Measurements from ENCODE around the gene CISH.

CISH gene

DNA sequence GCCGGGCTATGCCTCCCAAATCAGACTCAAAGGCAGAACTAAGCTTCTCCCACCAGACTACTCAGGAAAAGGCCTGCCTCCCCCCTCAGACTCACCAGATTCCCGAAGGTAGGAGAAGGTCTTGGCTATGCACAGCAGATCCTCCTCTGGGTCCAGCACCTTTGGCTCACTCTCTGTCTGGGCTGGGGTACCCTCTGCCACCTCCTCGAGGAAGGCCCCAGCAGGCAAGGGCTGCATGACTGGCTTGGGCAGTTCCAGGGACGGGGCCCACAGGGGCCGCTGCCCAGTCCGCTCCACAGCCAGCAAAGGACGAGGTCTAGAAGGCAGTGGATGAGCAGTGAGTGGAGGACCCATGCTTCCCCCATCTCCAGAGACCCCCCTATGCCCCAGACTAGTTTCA lies 3.3 kb downstream of the CISH start:
- H3K4me3 ChIP-seq (ENCODE audit: low read length in 2 of 2) = peak overlapping the region in 1 of 2 donors; percentile 83
- peaks cover 25 to 49% of the 10 kb centered on the region in 2 donors for H3K36me3 ChIP-seq (ENCODE audit: control insufficient read depth in 2 of 2, insufficient read depth in 2 of 2, low read length in 2 of 2)
- no peak overlapping the region for H3K27ac ChIP-seq (ENCODE audit: low read depth in 2 of 2, low read length in 2 of 2)
- H3K4me1 ChIP-seq (ENCODE audit: control insufficient read depth in 2 of 2, insufficient read depth in 2 of 2, low read length in 2 of 2) = peaks cover 48 to 58% of the 10 kb centered on the region in 2 donors
- H3K27me3 ChIP-seq (ENCODE audit: control insufficient read depth in 2 of 2, insufficient read depth in 2 of 2, low read length in 2 of 2) = no peaks in the 10 kb centered on the region
- no peaks in the 10 kb centered on the region for H3K9me3 ChIP-seq (ENCODE audit: control insufficient read depth in 2 of 2, low read length in 2 of 2)
- peak overlapping the region in 1 of 2 donors; percentile 14 for H3K9ac ChIP-seq (ENCODE audit: low read depth in 1 of 2, low read length in 2 of 2)

DNA sequence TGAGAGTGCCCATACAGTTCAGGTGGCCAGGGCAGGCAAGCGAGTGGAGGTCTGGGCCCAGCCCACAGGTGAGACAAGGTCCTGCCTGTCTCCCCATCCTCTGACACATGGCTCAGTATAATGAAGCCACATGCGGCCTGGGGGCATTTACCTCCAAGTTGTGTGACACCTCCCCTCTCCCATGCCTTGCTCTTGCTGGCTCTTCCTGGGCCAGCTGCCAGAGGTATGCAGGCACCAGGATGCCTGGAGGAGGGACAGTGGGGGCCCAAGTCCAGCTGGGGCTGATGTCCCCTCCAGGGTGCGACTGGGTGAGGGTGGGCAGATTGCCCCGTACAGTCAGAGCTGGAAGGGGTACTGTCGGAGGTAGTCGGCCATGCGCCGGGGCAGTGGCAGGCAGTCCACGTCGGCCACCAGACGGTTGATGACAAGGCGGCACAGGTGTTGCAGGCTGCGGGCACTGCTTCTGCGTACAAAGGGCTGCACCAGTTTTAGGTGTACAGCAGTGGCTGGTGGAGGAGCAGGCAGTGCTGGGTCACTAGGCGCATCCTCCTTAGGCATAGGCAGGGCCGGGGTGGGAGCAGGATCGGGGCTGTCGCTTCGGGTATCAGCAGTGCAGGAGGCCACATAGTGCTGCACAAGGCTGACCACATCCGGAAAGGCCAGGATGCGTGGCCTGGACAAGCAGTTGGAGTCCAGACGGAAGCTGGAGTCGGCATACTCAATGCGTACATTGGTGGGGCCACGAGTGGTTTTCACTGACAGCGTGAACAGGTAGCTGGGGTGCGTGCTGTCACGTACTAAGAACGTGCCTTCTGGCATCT lies 4.1 kb downstream of the CISH start:
- Histone ChIP-seq H3K36me3 (ENCODE audit: control insufficient read depth in 2 of 2, insufficient read depth in 2 of 2, low read length in 2 of 2) (peaks cover 25 to 49% of the 10 kb centered on the region in 2 donors), H3K9me3 (ENCODE audit: control insufficient read depth in 2 of 2, low read length in 2 of 2) (no peaks in the 10 kb centered on the region), H3K27me3 (ENCODE audit: control insufficient read depth in 2 of 2, insufficient read depth in 2 of 2, low read length in 2 of 2) (no peaks in the 10 kb centered on the region), H3K9ac (ENCODE audit: low read depth in 1 of 2, low read length in 2 of 2) (peak overlapping the region in 1 of 2 donors; percentile 24), H3K27ac (ENCODE audit: low read depth in 2 of 2, low read length in 2 of 2) (peak overlapping the region in 1 of 2 donors; percentile 38), H3K4me3 (ENCODE audit: low read length in 2 of 2) (peak overlapping the region in 1 of 2 donors; percentile 37), H3K4me1 (ENCODE audit: control insufficient read depth in 2 of 2, insufficient read depth in 2 of 2, low read length in 2 of 2) (peaks cover 52 to 59% of the 10 kb centered on the region in 2 donors)

DNA sequence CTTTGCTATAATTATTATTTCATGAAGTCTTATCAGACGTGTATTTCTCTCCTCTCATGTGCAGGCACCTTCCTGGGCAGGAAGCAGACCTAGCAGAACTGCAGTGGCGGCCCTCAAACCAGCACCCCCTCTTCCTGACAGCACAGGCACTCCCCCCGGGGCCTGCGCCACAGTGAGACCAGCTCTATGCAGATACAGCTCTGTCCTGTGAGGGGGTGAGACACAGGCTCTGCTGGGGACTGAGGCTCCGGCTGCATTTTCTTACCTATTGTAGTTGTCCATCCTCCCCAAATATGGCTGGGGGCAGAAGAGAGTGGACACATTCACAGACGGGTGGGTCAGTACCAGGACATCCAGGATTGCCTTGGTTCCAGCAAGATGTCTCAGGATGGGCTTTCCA lies 5.0 kb downstream of the CISH start:
- Histone ChIP-seq H3K4me3 (ENCODE audit: low read length in 2 of 2) (peak overlapping the region in 1 of 2 donors; percentile 37), H3K4me1 (ENCODE audit: control insufficient read depth in 2 of 2, insufficient read depth in 2 of 2, low read length in 2 of 2) (peaks cover 56 to 65% of the 10 kb centered on the region in 2 donors), H3K36me3 (ENCODE audit: control insufficient read depth in 2 of 2, insufficient read depth in 2 of 2, low read length in 2 of 2) (peaks cover 25 to 49% of the 10 kb centered on the region in 2 donors), H3K9me3 (ENCODE audit: control insufficient read depth in 2 of 2, low read length in 2 of 2) (no peaks in the 10 kb centered on the region), H3K9ac (ENCODE audit: low read depth in 1 of 2, low read length in 2 of 2) (peak overlapping the region in 1 of 2 donors; percentile 14), H3K27me3 (ENCODE audit: control insufficient read depth in 2 of 2, insufficient read depth in 2 of 2, low read length in 2 of 2) (no peaks in the 10 kb centered on the region), H3K27ac (ENCODE audit: low read depth in 2 of 2, low read length in 2 of 2) (peak overlapping the region in 1 of 2 donors; percentile 38)

DNA sequence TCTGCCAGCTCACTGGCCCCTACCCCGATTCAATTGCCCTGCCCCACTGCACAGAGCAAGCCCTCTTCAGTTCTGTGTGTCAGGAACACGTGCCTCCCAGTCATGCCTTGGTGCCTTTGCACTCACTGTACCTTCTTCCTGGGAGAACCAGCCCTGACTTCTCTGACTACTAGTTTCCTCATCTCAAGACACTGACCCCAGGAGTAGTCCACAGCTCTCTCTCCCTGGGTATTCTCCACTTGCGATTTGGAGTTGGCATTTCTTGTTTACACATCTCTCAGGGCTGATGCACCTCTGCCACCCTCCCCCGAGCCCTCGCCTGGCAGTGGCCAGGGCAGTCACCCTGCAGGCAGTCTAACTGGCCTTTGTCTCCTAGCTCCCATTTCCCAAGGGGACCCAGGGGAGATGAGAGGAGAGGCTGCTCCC lies 5.7 kb downstream of the CISH start:
- H3K4me3 ChIP-seq (ENCODE audit: low read length in 2 of 2) = no peak overlapping the region
- peak overlapping the region in 1 of 2 donors; percentile 32 for H3K9ac ChIP-seq (ENCODE audit: low read depth in 1 of 2, low read length in 2 of 2)
- no peaks in the 10 kb centered on the region for H3K9me3 ChIP-seq (ENCODE audit: control insufficient read depth in 2 of 2, low read length in 2 of 2)
- H3K27me3 ChIP-seq (ENCODE audit: control insufficient read depth in 2 of 2, insufficient read depth in 2 of 2, low read length in 2 of 2) = no peaks in the 10 kb centered on the region
- H3K27ac ChIP-seq (ENCODE audit: low read depth in 2 of 2, low read length in 2 of 2) = no peak overlapping the region
- peaks cover 60 to 69% of the 10 kb centered on the region in 2 donors for H3K4me1 ChIP-seq (ENCODE audit: control insufficient read depth in 2 of 2, insufficient read depth in 2 of 2, low read length in 2 of 2)
- H3K36me3 ChIP-seq (ENCODE audit: control insufficient read depth in 2 of 2, insufficient read depth in 2 of 2, low read length in 2 of 2) = peaks cover 25 to 49% of the 10 kb centered on the region in 2 donors

DNA sequence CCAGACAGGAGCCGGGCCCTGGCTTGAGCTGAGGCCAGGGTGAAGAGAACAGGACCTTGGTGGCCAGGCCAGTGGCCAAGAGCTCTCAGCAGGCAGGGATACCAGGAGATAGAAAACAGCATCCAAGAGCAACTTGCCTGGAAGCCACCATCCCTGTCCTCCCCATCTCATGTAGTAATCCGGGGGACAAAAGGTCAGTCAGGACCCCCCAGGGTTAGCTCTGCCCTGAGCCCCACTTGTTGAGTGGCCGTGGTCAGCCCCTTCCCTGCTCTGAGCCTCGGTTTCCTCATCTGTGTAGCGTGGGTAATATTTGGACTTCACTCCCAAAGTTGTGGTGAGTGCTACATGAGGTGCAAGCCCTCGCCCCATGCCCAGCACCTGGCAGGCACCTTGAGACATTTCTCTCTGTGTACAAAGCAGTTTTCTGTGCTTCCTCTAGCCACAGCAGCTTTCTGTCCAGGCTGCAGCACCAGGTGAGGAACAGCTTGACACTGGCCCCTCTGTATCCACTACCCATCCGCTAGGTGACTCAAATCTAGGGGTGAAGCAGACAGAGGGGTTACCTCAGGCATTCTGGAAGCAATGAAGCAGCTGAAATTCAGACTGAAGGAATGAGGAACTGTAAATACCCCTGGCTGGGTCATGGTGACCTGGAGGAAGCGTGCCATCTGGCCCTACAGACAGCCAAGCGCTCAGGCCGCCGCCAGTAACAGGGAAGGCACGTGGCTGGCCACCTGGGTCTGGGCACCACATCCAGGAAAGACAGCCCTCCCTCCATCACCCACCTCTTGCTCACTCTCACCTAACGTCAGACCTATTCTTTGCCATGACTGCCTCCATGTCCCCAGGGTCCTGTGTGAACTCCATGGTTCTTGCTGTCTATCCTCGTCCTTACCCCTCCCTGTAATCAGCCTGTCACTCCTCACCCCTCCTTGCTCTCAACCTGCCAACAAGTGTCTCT lies 6.7 kb downstream of the CISH start:
- Histone ChIP-seq H3K27ac (ENCODE audit: low read depth in 2 of 2, low read length in 2 of 2) (peak overlapping the region in 1 of 2 donors; percentile 28), H3K4me3 (ENCODE audit: low read length in 2 of 2) (peak overlapping the region in 1 of 2 donors; percentile 9), H3K9me3 (ENCODE audit: control insufficient read depth in 2 of 2, low read length in 2 of 2) (no peaks in the 10 kb centered on the region), H3K27me3 (ENCODE audit: control insufficient read depth in 2 of 2, insufficient read depth in 2 of 2, low read length in 2 of 2) (no peaks in the 10 kb centered on the region), H3K9ac (ENCODE audit: low read depth in 1 of 2, low read length in 2 of 2) (no peak overlapping the region), H3K36me3 (ENCODE audit: control insufficient read depth in 2 of 2, insufficient read depth in 2 of 2, low read length in 2 of 2) (peaks cover 25 to 49% of the 10 kb centered on the region in 2 donors), H3K4me1 (ENCODE audit: control insufficient read depth in 2 of 2, insufficient read depth in 2 of 2, low read length in 2 of 2) (peaks cover 60 to 69% of the 10 kb centered on the region in 2 donors)

DNA sequence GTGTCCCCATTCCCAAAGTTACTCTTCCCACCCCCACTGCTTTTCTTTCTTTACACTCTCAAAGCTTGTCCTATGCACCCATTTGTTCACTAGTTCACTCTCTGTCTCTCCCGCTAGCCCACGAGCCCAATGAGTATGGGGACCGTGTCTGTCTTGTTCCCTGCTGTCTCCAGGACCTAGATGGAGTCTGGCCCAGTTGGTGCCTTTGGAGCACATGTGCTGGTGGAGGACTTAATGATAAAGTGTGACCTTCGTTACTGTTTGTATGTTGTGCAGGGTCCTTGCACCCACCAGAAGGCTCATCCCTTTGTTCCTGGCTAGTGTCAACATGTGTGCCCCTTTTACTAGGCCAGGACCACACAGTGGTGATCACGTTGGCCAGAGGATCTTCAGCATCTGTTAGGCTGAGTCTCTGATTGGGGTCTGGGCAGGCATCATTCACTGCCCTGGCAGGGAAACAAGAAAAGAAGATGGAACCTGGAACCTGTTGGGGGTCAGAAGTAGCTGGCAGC lies 7.4 kb downstream of the CISH start:
- Histone ChIP-seq H3K4me3 (ENCODE audit: low read length in 2 of 2) (no peak overlapping the region), H3K36me3 (ENCODE audit: control insufficient read depth in 2 of 2, insufficient read depth in 2 of 2, low read length in 2 of 2) (peaks cover 25 to 49% of the 10 kb centered on the region in 2 donors), H3K4me1 (ENCODE audit: control insufficient read depth in 2 of 2, insufficient read depth in 2 of 2, low read length in 2 of 2) (peaks cover 55 to 62% of the 10 kb centered on the region in 2 donors), H3K27ac (ENCODE audit: low read depth in 2 of 2, low read length in 2 of 2) (peak overlapping the region in 1 of 2 donors; percentile 99), H3K27me3 (ENCODE audit: control insufficient read depth in 2 of 2, insufficient read depth in 2 of 2, low read length in 2 of 2) (no peaks in the 10 kb centered on the region), H3K9ac (ENCODE audit: low read depth in 1 of 2, low read length in 2 of 2) (no peak overlapping the region), H3K9me3 (ENCODE audit: control insufficient read depth in 2 of 2, low read length in 2 of 2) (no peaks in the 10 kb centered on the region)

DNA sequence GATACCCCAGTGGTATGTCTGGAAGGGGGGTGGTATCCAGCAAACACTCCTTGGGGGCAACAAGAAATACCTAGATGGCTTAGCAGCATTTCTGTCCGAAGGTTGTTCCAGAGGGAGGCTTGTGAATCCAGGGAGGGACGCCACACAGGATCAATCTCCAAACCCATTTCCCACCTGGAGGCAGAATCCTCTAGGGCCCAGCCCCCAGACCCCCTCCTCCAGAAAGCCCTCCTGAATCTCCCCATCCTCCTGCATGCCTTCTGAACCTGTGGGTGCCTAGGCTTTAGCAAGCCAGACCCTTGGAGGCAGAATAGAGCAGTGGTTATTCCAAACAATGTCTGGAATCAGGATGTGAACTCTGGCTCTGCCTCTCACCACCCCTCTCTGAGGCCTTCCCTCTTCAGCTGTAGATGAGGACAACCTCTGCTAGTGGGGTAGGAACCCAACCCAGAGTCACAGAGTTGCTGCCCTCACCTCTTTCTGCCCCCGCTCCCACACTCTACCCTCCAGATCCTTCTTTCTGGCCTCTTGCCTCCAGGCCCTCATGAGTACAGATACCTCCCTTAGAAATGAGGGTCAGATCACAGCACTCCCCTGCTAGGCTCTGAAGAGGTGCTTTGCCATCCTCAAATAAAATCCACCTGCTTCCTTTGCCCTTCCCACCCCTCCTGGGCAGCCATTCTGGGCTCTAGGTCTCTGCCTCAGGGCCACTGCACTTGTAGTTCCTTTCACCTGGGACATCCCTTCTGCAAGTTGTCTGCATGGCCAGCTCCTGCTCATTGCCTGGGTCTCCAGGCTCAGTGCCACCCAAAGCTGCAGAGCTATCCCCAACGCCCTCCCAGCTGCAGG lies 8.1 kb downstream of the CISH start:
- H3K27ac ChIP-seq (ENCODE audit: low read depth in 2 of 2, low read length in 2 of 2) = peak overlapping the region; percentile 97 to 99
- H3K9ac ChIP-seq (ENCODE audit: low read depth in 1 of 2, low read length in 2 of 2) = peak overlapping the region; percentile 38 to 81

DNA sequence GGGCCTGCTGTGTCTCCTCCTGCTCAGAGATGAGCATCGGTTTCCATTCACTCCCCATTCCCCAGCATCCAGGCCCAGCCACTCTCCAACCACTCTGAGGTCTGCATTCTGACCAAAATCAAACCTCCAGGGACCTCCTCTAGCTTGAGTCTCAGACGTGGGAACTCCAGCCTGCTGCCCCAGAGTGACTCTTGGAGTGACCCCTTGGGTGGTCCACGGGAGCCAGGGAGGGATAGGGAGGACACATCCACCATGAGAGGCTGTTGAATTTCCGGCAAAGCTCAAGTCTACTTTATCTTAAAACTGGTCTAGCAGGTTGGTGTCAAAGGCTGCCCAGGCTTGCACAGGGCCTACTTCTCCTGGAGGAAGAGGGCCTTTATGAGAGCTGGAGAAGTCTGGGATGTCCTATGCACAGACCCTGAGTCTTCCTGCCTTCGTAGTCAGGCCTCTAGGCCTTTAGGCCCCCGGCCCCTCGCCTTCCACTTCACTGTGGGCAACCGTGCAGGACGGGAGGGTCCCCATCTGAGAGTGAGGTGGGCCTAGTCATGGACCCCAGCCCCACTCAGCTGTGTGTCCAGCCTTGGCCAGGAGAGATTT lies 8.9 kb downstream of the CISH start:
- Histone ChIP-seq H3K27ac (ENCODE audit: low read depth in 2 of 2, low read length in 2 of 2) (peak overlapping the region; percentile 97 to 99), H3K4me1 (ENCODE audit: control insufficient read depth in 2 of 2, insufficient read depth in 2 of 2, low read length in 2 of 2) (peaks cover 50 to 59% of the 10 kb centered on the region in 2 donors), H3K36me3 (ENCODE audit: control insufficient read depth in 2 of 2, insufficient read depth in 2 of 2, low read length in 2 of 2) (peaks cover 18 to 36% of the 10 kb centered on the region in 2 donors), H3K9me3 (ENCODE audit: control insufficient read depth in 2 of 2, low read length in 2 of 2) (no peaks in the 10 kb centered on the region), H3K4me3 (ENCODE audit: low read length in 2 of 2) (peak overlapping the region in 1 of 2 donors; percentile 26), H3K27me3 (ENCODE audit: control insufficient read depth in 2 of 2, insufficient read depth in 2 of 2, low read length in 2 of 2) (no peaks in the 10 kb centered on the region), H3K9ac (ENCODE audit: low read depth in 1 of 2, low read length in 2 of 2) (peak overlapping the region; percentile 38 to 81)

More for the DNA sequence above, 8.1 kb downstream of the CISH start:
- Histone ChIP-seq H3K4me3 (ENCODE audit: low read length in 2 of 2) (no peak overlapping the region), H3K4me1 (ENCODE audit: control insufficient read depth in 2 of 2, insufficient read depth in 2 of 2, low read length in 2 of 2) (peaks cover 50 to 59% of the 10 kb centered on the region in 2 donors), H3K27me3 (ENCODE audit: control insufficient read depth in 2 of 2, insufficient read depth in 2 of 2, low read length in 2 of 2) (no peaks in the 10 kb centered on the region), H3K36me3 (ENCODE audit: control insufficient read depth in 2 of 2, insufficient read depth in 2 of 2, low read length in 2 of 2) (peaks cover 25 to 44% of the 10 kb centered on the region in 2 donors), H3K9me3 (ENCODE audit: control insufficient read depth in 2 of 2, low read length in 2 of 2) (no peaks in the 10 kb centered on the region)
